Uterus (tissue), 4 donors: ENCODE measurements around the gene AGFG1. TPM values are rescaled to one million over a fixed set of nuclear protein-coding genes. Genes with fewer than 3 reads are reported as not detected.

Source experiments
- DNase-seq, 2 donors: peaks; one replicate each; pipeline ENCODE4 v3.0.0-alpha.2; 2019 to 2020
- H3K27ac ChIP-seq, 2 donors: fragments of 200-600 bp; sonication (generic); 1 replicate in 1 of 2; 2 replicates in 1 of 2; pipeline ENCODE4 v1.5.1; 2016 to 2018
- H3K27me3 ChIP-seq, 2 donors: fragments of 200-600 bp; sonication (generic); one replicate each; pipeline ENCODE4 v1.5.1; 2018 to 2019; ENCODE audit warnings: control low read depth in 1 of 2
- H3K36me3 ChIP-seq, 2 donors: fragments of 200-600 bp; sonication (generic); one replicate each; pipeline ENCODE4 v1.5.1; 2019; ENCODE audit warnings: control low read depth in 1 of 2
- H3K4me1 ChIP-seq, 2 donors: fragments of 200-600 bp; sonication (generic); one replicate each; pipeline ENCODE4 v1.5.1; 2018 to 2019; ENCODE audit warnings: control low read depth in 1 of 2
- H3K4me3 ChIP-seq, 2 donors: fragments of 200-600 bp; sonication (generic); 1 replicate in 1 of 2; 2 replicates in 1 of 2; pipeline ENCODE4 v1.5.1; 2018 to 2019; ENCODE audit warnings: mild to moderate bottlenecking in 1 of 2
- H3K9me3 ChIP-seq, 2 donors: fragments of 200-600 bp; sonication (generic); one replicate each; pipeline ENCODE4 v1.5.1; 2019; ENCODE audit warnings: control low read depth in 1 of 2
- POLR2A ChIP-seq, 2 donors: fragments of 450-650 bp; IDR thresholded peaks; one replicate each; pipeline ENCODE4 v1.6.1; 2016; ENCODE audit warnings: antibody characterized with exemption in 2 of 2, mild to moderate bottlenecking in 1 of 2, moderate library complexity in 1 of 2
- intact Hi-C: fragments of 100-400 bp; cut with DNase I; formaldehyde crosslinking; loops from one replicate; pipeline ENCODE4 v1.15.1; 2023; ENCODE audit warnings: low total_unique reads
- total RNA-seq, 4 donors: library from RNA; depleted of rRNA in 3 of 4; stranded (reverse); fragments of >200 nt in 3 of 4; gene quantifications; one replicate each; pipeline versions ENCODE4 v1.1.0 to v1.2.4, GENCODE V29; 2014 to 2023
- TF ChIP-seq, protein P1 (sequence below), 4 experiments: fragments of 200-600 bp in 2 of 4; fragments of 450-650 bp in 2 of 4; sonication (generic) in 2 of 4; IDR thresholded peaks; one replicate each; pipeline ENCODE4 v1.5.1; 2016 to 2019; ENCODE audit warnings: antibody characterized with exemption in 4 of 4, mild to moderate bottlenecking in 2 of 4, moderate library complexity in 1 of 4
- donor health status: DM: yes; HTN: yes; CAD: no.

The AGFG1 gene
- total RNA-seq, 4 donors from 2014 or later: 17.6 to 60.4 (median 29.9) TPM

DNA sequence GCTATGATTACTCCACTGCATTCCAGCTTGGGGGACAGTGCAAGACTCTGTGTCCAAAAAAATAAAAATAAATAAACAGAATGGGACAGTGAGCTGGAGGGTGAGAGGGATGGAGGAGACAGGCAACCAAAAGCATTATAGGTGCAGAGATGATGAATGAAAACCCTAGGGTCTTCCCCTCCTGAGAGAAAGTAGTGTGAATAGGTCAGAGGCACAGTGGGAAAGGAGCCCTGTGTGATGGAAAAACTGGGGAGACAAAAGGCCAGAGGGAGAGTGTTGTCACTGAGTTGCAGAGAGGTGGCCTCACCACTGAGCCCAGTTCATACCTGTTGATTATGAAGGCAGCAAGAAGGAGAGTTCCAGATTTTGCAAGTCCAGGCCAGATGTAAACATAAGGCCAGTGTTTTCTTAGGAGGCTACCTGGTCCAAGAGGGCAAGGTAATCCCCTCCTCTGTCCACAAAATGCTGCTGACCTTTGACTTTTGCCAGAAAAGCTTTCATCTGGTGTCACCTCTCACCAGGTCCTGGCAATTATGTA, 17.6 kb upstream of the AGFG1 start:
- intact Hi-C loops: no loop called here
- Histone ChIP-seq H3K27ac (no peak overlapping the region), H3K27me3 (no peaks in the 10 kb centered on the region), H3K4me3 (no peak overlapping the region), H3K36me3 (no peaks in the 10 kb centered on the region), H3K4me1 (no peaks in the 10 kb centered on the region), H3K9me3 (no peaks in the 10 kb centered on the region)
- DNase-seq: no peak
- TF ChIP-seq, protein P1, sequence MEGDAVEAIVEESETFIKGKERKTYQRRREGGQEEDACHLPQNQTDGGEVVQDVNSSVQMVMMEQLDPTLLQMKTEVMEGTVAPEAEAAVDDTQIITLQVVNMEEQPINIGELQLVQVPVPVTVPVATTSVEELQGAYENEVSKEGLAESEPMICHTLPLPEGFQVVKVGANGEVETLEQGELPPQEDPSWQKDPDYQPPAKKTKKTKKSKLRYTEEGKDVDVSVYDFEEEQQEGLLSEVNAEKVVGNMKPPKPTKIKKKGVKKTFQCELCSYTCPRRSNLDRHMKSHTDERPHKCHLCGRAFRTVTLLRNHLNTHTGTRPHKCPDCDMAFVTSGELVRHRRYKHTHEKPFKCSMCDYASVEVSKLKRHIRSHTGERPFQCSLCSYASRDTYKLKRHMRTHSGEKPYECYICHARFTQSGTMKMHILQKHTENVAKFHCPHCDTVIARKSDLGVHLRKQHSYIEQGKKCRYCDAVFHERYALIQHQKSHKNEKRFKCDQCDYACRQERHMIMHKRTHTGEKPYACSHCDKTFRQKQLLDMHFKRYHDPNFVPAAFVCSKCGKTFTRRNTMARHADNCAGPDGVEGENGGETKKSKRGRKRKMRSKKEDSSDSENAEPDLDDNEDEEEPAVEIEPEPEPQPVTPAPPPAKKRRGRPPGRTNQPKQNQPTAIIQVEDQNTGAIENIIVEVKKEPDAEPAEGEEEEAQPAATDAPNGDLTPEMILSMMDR (IDR thresholded peaks at IDR 0.05): no peak
- no peak for TF ChIP-seq POLR2A (IDR thresholded peaks at IDR 0.05)

DNA sequence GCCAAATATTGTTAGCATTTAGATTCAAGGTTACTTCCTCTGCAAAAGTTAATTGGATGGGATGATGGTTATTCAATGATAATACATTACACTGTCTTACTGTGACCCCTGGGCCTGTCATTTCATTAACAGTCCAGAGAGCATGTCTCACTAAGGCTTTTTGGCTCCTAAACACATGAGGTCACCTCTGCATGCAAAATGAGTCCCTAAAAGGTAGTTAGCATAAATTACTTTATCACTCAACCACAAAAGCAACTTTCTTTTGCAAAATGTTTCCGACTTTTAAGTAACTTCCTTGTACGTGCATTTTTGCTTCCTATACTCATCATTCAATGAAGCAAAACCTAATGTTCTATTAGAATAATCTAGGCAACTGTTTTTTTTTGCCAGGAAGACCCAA, 16.8 kb upstream of the AGFG1 start:
- Histone ChIP-seq H3K4me3 (no peak overlapping the region), H3K36me3 (no peaks in the 10 kb centered on the region), H3K27ac (no peak overlapping the region), H3K27me3 (no peaks in the 10 kb centered on the region), H3K9me3 (no peaks in the 10 kb centered on the region), H3K4me1 (no peaks in the 10 kb centered on the region)
- intact Hi-C loops: no loop called here
- no peak for DNase-seq
- TF ChIP-seq, protein P1 (IDR thresholded peaks at IDR 0.05): no peak
- no peak for TF ChIP-seq POLR2A (IDR thresholded peaks at IDR 0.05)

DNA sequence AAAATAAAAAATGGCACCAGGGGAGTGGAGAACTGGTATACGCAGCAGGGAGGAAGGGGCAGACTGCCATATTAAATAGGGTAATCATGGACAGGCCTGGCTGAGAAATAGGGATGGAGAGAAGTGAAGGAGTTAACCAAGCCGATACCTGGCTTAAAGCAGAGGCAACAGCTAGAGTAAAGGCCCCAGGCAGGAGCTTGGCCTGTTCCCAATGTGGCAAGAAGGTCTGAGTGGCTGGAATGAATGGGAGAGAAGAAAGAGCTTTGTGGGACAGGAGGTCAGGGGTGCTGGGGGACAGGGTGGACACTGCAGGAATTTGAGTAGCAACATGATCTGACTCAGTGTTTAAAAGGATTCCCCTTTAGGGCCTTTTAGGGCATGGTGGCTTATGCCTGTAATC, 15.9 kb upstream of the AGFG1 start:
- no peaks in the 10 kb centered on the region for H3K36me3 ChIP-seq
- H3K4me1 ChIP-seq: no peaks in the 10 kb centered on the region
- H3K27ac ChIP-seq: no peak overlapping the region
- no peak for DNase-seq
- no peaks in the 10 kb centered on the region for H3K27me3 ChIP-seq
- intact Hi-C loops: no loop called here
- no peaks in the 10 kb centered on the region for H3K9me3 ChIP-seq
- no peak for TF ChIP-seq POLR2A (IDR thresholded peaks at IDR 0.05)
- H3K4me3 ChIP-seq: no peak overlapping the region

DNA sequence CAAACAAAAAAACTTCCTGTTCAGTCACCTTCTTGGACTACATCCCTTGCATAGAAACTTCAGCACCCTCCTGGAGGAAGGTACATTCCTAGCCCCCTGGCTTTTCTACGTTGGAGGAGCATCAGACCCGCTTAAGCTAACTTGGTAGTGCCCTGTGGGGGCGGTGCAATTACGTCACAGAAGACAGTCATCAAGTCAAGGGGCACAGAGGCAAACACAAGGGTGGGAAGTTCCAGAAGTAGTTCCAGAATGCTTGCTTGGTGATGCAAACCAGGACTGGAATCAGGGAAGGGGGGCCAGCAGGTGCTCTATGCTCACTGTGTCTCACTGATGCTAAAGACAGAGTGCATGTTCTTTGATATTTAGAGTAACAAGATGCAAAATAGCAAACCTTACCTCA, 15.2 kb upstream of the AGFG1 start:
- Histone ChIP-seq H3K4me1 (no peaks in the 10 kb centered on the region), H3K4me3 (no peak overlapping the region), H3K27ac (no peak overlapping the region), H3K9me3 (no peaks in the 10 kb centered on the region), H3K27me3 (no peaks in the 10 kb centered on the region), H3K36me3 (no peaks in the 10 kb centered on the region)
- TF ChIP-seq POLR2A (IDR thresholded peaks at IDR 0.05): no peak
- TF ChIP-seq, protein P1 (IDR thresholded peaks at IDR 0.05): no peak
- intact Hi-C loops: no loop called here
- no peak for DNase-seq

DNA sequence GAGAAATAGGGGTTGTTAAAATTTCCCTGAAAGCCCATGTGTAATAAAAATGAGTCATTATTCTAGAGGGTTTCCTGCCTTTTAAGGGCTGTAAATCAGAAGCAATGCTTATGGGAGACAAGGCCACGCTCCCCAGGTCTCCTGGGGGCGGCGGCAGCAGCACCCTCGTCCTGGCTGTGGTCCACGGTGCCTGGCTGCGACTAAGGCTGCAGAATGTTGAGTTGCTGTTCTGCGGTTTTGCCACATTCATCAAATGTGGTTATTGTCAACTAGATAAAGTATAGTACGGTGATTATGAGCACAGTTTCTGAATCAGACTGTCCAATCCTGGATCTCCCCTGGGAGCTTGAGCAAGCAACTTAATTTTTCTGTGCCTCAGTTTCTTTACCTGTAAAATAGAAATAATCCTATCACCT, 11.9 kb upstream of the AGFG1 start:
- Histone ChIP-seq H3K27ac (no peak overlapping the region), H3K4me3 (no peak overlapping the region), H3K36me3 (no peaks in the 10 kb centered on the region), H3K27me3 (no peaks in the 10 kb centered on the region), H3K9me3 (no peaks in the 10 kb centered on the region), H3K4me1 (no peaks in the 10 kb centered on the region)
- TF ChIP-seq, protein P1 (IDR thresholded peaks at IDR 0.05): no peak
- no peak for TF ChIP-seq POLR2A (IDR thresholded peaks at IDR 0.05)
- DNase-seq: no peak
- intact Hi-C loops: no loop called here

DNA sequence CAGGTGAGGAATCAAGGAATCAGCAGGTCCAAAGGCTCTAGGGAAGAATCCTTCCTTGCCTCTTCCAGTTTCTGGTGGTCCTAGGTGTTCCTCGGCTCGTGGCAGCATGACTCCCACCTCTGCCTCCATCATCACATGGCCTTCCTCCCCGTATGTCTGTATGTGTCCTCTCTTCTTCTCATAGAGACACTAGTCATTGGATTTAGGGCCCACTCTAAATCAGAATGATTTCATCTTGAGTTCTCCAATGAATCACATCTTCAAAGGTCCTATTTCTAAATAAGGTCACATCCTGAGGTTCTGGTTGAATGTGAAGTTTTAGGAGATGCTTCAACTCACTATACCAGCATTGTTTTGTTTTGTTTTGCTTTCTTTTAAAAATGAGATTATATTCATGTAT, 11.1 kb upstream of the AGFG1 start:
- no peak for TF ChIP-seq POLR2A (IDR thresholded peaks at IDR 0.05)
- TF ChIP-seq, protein P1 (IDR thresholded peaks at IDR 0.05): no peak

More for the DNA sequence above, 11.1 kb upstream of the AGFG1 start:
- H3K4me3 ChIP-seq: no peak overlapping the region
- H3K27ac ChIP-seq: no peak overlapping the region
- no peaks in the 10 kb centered on the region for H3K9me3 ChIP-seq
- H3K36me3 ChIP-seq: no peaks in the 10 kb centered on the region
- H3K27me3 ChIP-seq: no peaks in the 10 kb centered on the region
- H3K4me1 ChIP-seq: no peaks in the 10 kb centered on the region
- intact Hi-C loops: no loop called here
- DNase-seq: no peak
